Liver (tissue), 9 donors: Measurements from ENCODE around the gene URB1. TPM values are rescaled to one million over a fixed set of nuclear protein-coding genes. Genes with fewer than 3 reads are reported as not detected.

Experiments
- DNase-seq: peaks from one replicate; pipeline ENCODE4 v3.0.0-alpha.2; 2017; ENCODE audit warnings: low spot score
- H3K27ac ChIP-seq, 2 donors: one replicate each; pipeline ENCODE4 v1.7.0; 2013; ENCODE audit warnings: inconsistent platforms in 2 of 2, low read length in 2 of 2, control low read depth in 1 of 2, low read depth in 1 of 2, mild to moderate bottlenecking in 1 of 2
- H3K27me3 ChIP-seq, 4 donors: one replicate each; pipeline versions ENCODE4 v1.6.1 to v1.7.0; 2013; ENCODE audit warnings: low read length in 3 of 4, inconsistent platforms in 1 of 4, mild to moderate bottlenecking in 1 of 4, moderate library complexity in 1 of 4; ENCODE audit not compliant: control insufficient read depth in 4 of 4, insufficient read depth in 4 of 4
- H3K36me3 ChIP-seq, 4 donors: one replicate each; pipeline versions ENCODE4 v1.6.1 to v1.7.0; 2013; ENCODE audit warnings: low read length in 3 of 4, mild to moderate bottlenecking in 3 of 4, low read depth in 1 of 4, moderate library complexity in 1 of 4; ENCODE audit not compliant: control insufficient read depth in 4 of 4, insufficient read depth in 3 of 4
- H3K4me1 ChIP-seq, 4 donors: one replicate each; pipeline versions ENCODE4 v1.6.1 to v1.7.0; 2013; ENCODE audit warnings: low read length in 3 of 4, mild to moderate bottlenecking in 3 of 4, moderate library complexity in 1 of 4; ENCODE audit not compliant: control insufficient read depth in 4 of 4, insufficient read depth in 4 of 4
- H3K4me3 ChIP-seq, 3 donors: one replicate each; pipeline versions ENCODE4 v1.6.1 to v1.7.0; 2013; ENCODE audit warnings: low read length in 3 of 3, control low read depth in 1 of 3, low read depth in 1 of 3, mild to moderate bottlenecking in 1 of 3
- H3K9ac ChIP-seq, 2 donors: one replicate each; pipeline ENCODE4 v1.7.0; 2013; ENCODE audit warnings: low read length in 2 of 2, mild to moderate bottlenecking in 2 of 2, moderate library complexity in 2 of 2, control low read depth in 1 of 2, low read depth in 1 of 2
- H3K9me3 ChIP-seq, 4 donors: one replicate each; pipeline versions ENCODE4 v1.6.1 to v1.7.0; 2013; ENCODE audit warnings: low read length in 3 of 4; ENCODE audit not compliant: control insufficient read depth in 4 of 4
- FOXA1 ChIP-seq: IDR thresholded peaks from 2 replicates; pipeline ENCODE4 v1.6.1; 2016; ENCODE audit warnings: antibody characterized with exemption
- FOXA2 ChIP-seq: IDR thresholded peaks from 2 replicates; pipeline ENCODE4 v1.6.1; 2016; ENCODE audit warnings: antibody characterized with exemption
- HNF4G ChIP-seq: IDR thresholded peaks from 2 replicates; pipeline ENCODE4 v1.6.1; 2016; ENCODE audit warnings: antibody characterized with exemption
- MAX ChIP-seq: IDR thresholded peaks from 2 replicates; pipeline ENCODE4 v1.6.1; 2016; ENCODE audit warnings: antibody characterized with exemption
- NR2F2 ChIP-seq: IDR thresholded peaks from 2 replicates; pipeline ENCODE4 v1.6.1; 2016; ENCODE audit warnings: antibody characterized with exemption
- REST ChIP-seq: IDR thresholded peaks from 2 replicates; pipeline ENCODE4 v1.6.1; 2016; ENCODE audit warnings: antibody characterized with exemption, mild to moderate bottlenecking
- TAF1 ChIP-seq: conservative IDR thresholded peaks from 2 replicates; pipeline ENCODE4 v1.6.1; 2016; ENCODE audit warnings: antibody characterized with exemption, mild to moderate bottlenecking
- WGBS: extraction: QIAGEN DNeasy Blood & Tissue Kit; methylation state at CpG from one replicate; pipeline ENCODE4 v1.1.7; 2013; 5-methylcytosine and 5-hydroxymethylcytosine counted together
- polyA plus RNA-seq, 2 donors: library from polyadenylated mRNA; stranded (reverse) in 1 of 2; unstranded in 1 of 2; fragments of 200-250 nt in 1 of 2; fragments of >200 nt in 1 of 2; fragmentation: Nextera tagmentation in 1 of 2; extraction: Ambion mirVana in 1 of 2; gene quantifications; one replicate each; pipeline versions ENCODE4 v1.2.1 to v1.2.3, GENCODE V29; 2013 to 2015
- total RNA-seq, 2 donors: library from RNA; depleted of rRNA; stranded (reverse); fragments of >200 nt; gene quantifications; one replicate each; pipeline ENCODE4 v1.2.3, GENCODE V29; 2014
- TF ChIP-seq, protein P1 (sequence below): IDR thresholded peaks from 2 replicates; pipeline ENCODE4 v1.6.1; 2016; ENCODE audit warnings: antibody characterized with exemption
- donor health status: healthy.
- donor health status: healthy.
- donor health status: healthy.
- donor health status: healthy.
- donor health status: healthy.

The URB1 gene
- total and polyA plus RNA-seq, 4 donors, result 2.8 to 14.5 (median 7.1) TPM

GRCh38 chr21:32427958-32428623, 35.3 kb upstream of the URB1 start:
- Histone ChIP-seq H3K4me1 (no peaks in the 10 kb centered on the region), H3K27ac (no peak overlapping the region), H3K9ac (no peak overlapping the region), H3K36me3 (no peaks in the 10 kb centered on the region), H3K9me3 (no peaks in the 10 kb centered on the region), H3K27me3 (no peaks in the 10 kb centered on the region), H3K4me3 (no peak overlapping the region)
- no peak for TF ChIP-seq FOXA2
- no peak for TF ChIP-seq FOXA1
- DNase-seq, result no peak
- 73% methylated on average over 10 of the region's 10 CpGs for WGBS

- no peak overlapping the region for H3K4me3 ChIP-seq
- H3K27me3 ChIP-seq, result no peaks in the 10 kb centered on the region
- TF ChIP-seq TAF1, result no peak
- no peak for TF ChIP-seq FOXA1
- no peak for TF ChIP-seq REST
- no peak for TF ChIP-seq HNF4G
- TF ChIP-seq, protein P1, sequence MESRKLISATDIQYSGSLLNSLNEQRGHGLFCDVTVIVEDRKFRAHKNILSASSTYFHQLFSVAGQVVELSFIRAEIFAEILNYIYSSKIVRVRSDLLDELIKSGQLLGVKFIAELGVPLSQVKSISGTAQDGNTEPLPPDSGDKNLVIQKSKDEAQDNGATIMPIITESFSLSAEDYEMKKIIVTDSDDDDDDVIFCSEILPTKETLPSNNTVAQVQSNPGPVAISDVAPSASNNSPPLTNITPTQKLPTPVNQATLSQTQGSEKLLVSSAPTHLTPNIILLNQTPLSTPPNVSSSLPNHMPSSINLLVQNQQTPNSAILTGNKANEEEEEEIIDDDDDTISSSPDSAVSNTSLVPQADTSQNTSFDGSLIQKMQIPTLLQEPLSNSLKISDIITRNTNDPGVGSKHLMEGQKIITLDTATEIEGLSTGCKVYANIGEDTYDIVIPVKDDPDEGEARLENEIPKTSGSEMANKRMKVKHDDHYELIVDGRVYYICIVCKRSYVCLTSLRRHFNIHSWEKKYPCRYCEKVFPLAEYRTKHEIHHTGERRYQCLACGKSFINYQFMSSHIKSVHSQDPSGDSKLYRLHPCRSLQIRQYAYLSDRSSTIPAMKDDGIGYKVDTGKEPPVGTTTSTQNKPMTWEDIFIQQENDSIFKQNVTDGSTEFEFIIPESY, result no peak
- no peak overlapping the region for H3K27ac ChIP-seq
- WGBS, result 86% methylated on average over 6 of the region's 6 CpGs
- no peaks in the 10 kb centered on the region for H3K4me1 ChIP-seq
- H3K36me3 ChIP-seq, result no peaks in the 10 kb centered on the region
- H3K9me3 ChIP-seq, result no peaks in the 10 kb centered on the region
- DNase-seq, result no peak
- H3K9ac ChIP-seq, result no peak overlapping the region
These were observed 33.8 kb upstream of the URB1 start for GRCh38 chr21:32426592-32427051.

DNA sequence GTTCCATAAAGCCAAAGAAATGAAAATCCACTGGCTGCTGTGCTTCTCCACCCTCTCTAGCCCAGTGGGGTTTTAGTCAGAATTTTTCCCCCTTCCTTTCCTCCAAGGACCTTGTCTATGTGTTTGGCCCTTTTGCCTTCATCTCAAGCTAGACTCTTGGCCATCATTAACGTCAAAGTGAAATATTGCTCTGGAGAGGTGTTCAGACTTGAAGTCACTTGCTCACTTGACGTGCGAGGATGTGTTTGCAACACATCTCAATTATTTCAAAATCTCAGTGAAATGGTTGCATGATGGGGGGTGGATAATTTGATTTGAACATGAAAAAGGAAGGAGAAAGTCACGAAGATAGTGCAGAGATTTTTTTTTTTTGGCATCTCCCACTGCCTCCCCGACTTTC, 33.3 kb upstream of the URB1 start:
- H3K4me1 ChIP-seq, result no peaks in the 10 kb centered on the region
- H3K9me3 ChIP-seq, result no peaks in the 10 kb centered on the region
- H3K4me3 ChIP-seq, result no peak overlapping the region
- TF ChIP-seq FOXA2, result no peak
- no peak for TF ChIP-seq MAX
- no peak for TF ChIP-seq NR2F2
- no peak for DNase-seq
- no peak overlapping the region for H3K9ac ChIP-seq
- no peaks in the 10 kb centered on the region for H3K36me3 ChIP-seq
- WGBS, result 85% methylated on average over 5 of the region's 5 CpGs
- no peaks in the 10 kb centered on the region for H3K27me3 ChIP-seq
- H3K27ac ChIP-seq, result no peak overlapping the region
